LNCaP clone FGC (cell line): ENCODE data around the gene APLNR.

ENCODE experiments used
- DNase-seq: peaks from one replicate; pipeline ENCODE4 v3.0.0-alpha.2; 2011; ENCODE audit warnings: low read depth
- H3K4me3 ChIP-seq: 2 replicates; pipeline ENCODE4 v1.5.1; 2011; ENCODE audit warnings: mild to moderate bottlenecking, low read depth, low read length, control low read depth
- TF ChIP-seq, protein P1 (sequence below): IDR thresholded peaks from 2 replicates; pipeline ENCODE4 v1.5.1; 2012; ENCODE audit warnings: mild to moderate bottlenecking; ENCODE audit not compliant: control insufficient read depth, insufficient read depth; ENCODE audit errors: extremely low read depth

APLNR gene

GRCh38 chr11:57217053-57217452 is 20.0 kb downstream of the APLNR start:
- DNase-seq = no peak
- TF ChIP-seq, protein P1, sequence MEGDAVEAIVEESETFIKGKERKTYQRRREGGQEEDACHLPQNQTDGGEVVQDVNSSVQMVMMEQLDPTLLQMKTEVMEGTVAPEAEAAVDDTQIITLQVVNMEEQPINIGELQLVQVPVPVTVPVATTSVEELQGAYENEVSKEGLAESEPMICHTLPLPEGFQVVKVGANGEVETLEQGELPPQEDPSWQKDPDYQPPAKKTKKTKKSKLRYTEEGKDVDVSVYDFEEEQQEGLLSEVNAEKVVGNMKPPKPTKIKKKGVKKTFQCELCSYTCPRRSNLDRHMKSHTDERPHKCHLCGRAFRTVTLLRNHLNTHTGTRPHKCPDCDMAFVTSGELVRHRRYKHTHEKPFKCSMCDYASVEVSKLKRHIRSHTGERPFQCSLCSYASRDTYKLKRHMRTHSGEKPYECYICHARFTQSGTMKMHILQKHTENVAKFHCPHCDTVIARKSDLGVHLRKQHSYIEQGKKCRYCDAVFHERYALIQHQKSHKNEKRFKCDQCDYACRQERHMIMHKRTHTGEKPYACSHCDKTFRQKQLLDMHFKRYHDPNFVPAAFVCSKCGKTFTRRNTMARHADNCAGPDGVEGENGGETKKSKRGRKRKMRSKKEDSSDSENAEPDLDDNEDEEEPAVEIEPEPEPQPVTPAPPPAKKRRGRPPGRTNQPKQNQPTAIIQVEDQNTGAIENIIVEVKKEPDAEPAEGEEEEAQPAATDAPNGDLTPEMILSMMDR = no peak
- H3K4me3 ChIP-seq = no peak overlapping the region

DNA sequence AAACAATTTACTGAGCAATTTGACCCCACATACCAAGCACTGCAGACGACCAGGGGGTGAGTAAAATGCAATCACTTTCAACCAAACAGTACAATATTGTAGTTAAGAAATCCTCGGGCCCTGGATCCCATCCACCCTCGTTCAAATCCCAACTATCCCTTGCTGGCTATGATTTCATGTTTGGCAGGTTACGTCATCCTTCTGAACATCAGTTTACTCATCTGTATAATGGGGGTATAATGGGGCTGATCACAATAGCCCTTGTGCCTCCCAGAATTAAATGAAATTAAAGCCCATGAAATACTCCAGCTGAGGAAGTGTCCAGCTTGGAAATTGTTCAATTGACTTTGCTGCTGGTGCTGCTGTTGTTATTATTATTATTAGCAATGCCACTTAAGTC is 20.6 kb downstream of the APLNR start:
- no peak overlapping the region for H3K4me3 ChIP-seq
- TF ChIP-seq, protein P1 = no peak
- no peak for DNase-seq

DNA sequence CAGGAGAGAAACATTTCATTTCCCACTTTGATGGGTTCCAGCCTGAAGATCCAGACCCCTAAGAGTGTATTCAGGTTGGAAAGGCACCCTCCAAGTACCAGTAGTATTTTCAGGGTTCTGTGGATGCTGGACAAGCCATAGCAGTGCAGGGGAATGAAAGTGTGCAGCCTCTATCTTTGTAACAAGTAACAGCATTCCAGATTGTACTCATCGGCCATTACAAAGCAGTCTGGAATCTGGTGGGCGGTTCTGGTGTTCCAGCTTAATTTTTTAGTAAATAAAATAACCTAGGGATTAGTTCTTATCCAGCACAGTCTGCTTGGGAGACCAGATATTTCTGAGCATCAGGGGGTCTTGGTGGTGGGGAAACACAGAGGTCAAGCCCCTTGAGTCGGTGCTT is 22.6 kb downstream of the APLNR start:
- no peak overlapping the region for H3K4me3 ChIP-seq
- TF ChIP-seq, protein P1 = no peak
- no peak for DNase-seq

DNA sequence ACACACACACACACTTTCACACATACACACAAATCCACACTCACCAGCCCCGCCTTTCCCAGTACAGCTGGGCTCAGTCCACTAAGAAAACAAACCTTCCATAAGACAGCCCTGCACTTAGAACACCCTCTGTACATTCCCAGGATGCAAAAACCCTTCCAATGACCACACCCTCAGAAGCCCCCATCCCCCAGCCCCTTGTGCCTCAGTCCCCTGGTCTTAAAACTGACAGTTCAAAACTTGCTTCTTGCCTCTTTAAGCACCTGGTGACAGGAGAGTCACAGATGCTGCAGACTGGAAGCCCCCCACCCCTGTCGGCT is 23.0 kb downstream of the APLNR start:
- TF ChIP-seq, protein P1 = no peak
- DNase-seq = no peak
- H3K4me3 ChIP-seq = no peak overlapping the region

GRCh38 chr11:57213342-57214097 is 23.5 kb downstream of the APLNR start:
- H3K4me3 ChIP-seq = no peak overlapping the region
- no peak for DNase-seq
- TF ChIP-seq, protein P1 = no peak

DNA sequence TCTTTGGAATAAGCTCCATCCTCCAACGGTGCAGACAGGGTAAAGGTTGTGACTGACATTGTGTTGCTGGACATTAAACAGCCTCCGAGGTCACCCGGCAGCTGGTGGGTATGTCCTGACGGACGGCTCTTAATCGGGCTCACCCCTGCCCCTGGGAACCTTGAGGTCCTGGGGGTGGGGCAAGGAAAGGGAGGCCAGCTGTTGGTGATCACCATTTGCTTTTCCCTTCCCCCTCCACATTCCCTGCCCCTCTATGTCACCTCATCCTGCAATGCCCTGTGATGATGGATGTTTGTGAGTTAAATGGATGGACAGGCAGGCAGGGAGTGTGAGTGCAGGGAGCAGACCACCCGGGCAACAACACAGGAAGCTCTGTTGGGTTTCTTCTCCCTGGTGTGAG is 26.3 kb downstream of the APLNR start:
- no peak for DNase-seq
- TF ChIP-seq, protein P1 = no peak
- H3K4me3 ChIP-seq = no peak overlapping the region

DNA sequence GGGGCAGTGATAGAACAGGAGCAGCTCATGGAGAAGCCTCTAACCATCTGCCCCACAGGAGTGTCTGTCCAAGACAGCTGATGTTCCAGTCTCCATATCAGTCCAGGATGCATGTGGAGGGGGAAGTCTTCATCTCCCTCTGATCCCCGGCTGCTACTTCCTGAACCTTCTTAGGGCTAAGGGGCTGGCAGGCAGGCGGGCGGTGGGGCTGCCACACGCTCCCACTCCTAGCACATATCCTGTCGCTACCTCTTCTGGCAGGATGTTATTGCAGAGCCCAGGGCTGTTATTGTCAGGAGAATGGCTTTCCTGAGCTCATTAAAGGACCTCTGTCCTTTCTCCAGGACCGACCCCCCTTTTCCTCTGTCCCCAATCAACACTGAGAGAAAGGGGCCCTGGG is 29.9 kb downstream of the APLNR start:
- DNase-seq = no peak
- TF ChIP-seq, protein P1 = no peak
- H3K4me3 ChIP-seq = no peak overlapping the region
